IMR-90 (cell line): ENCODE data around the gene TENT5C. TPM values are rescaled to one million over a fixed set of nuclear protein-coding genes. Genes with fewer than 3 reads are reported as not detected.

ENCODE experiments used
- ATAC-seq: fragments of 200-7000 bp; cut with Tn5 transposase; 2 replicates; pipeline ENCODE4 v1.9.1; 2020; ENCODE audit warnings: low read depth, mild to moderate bottlenecking, moderate library complexity
- BruUV-seq: library from RNA; stranded (reverse); fragments of 400-500 nt; replicated peaks from 2 replicates; lab custom pipeline; 2021; lab: Mats Ljungman, UMichigan
- CTCF ChIA-PET: fragments of 300-600 bp; formaldehyde crosslinking; extraction: SDS; loops from one replicate; lab custom pipeline; 2021; ENCODE audit warnings: antibody characterized with exemption; lab: Yijun Ruan, JAX
- POLR2A ChIA-PET: fragments of 300-600 bp; sonication (Branson Sonifier 250); formaldehyde crosslinking; loops from one replicate; lab custom pipeline; 2022; ENCODE audit warnings: antibody characterized with exemption; ENCODE audit not compliant: unreplicated experiment; lab: Charles Lee
- DNase-seq: peaks from one replicate; pipeline ENCODE4 v3.0.0; 2013
- H2AFZ ChIP-seq: replicated peaks from 2 replicates; pipeline ENCODE3; 2013; ENCODE audit warnings: low read length, mild to moderate bottlenecking; ENCODE audit not compliant: poor library complexity
- H2AK5ac ChIP-seq: 2 replicates; pipeline ENCODE4 v1.6.1; 2013; ENCODE audit warnings: low read depth, low read length, inconsistent platforms
- H2AK9ac ChIP-seq: replicated peaks from 2 replicates; pipeline ENCODE3; 2013; ENCODE audit warnings: mild to moderate bottlenecking, low read depth, low read length, moderate library complexity; ENCODE audit not compliant: poor library complexity
- H2BK120ac ChIP-seq: 2 replicates; pipeline ENCODE4 v1.6.1; 2013; ENCODE audit warnings: low read depth, low read length, inconsistent platforms
- H2BK15ac ChIP-seq: 3 replicates; pipeline ENCODE4 v1.6.1; 2013; ENCODE audit warnings: low read depth, low read length, inconsistent platforms
- H2BK20ac ChIP-seq: 2 replicates; pipeline ENCODE4 v1.6.1; 2013; ENCODE audit warnings: low read depth, mild to moderate bottlenecking, inconsistent platforms, low read length, moderate library complexity
- H2BK5ac ChIP-seq: 2 replicates; pipeline ENCODE4 v1.6.1; 2013; ENCODE audit warnings: mild to moderate bottlenecking, low read depth, low read length, inconsistent platforms; ENCODE audit not compliant: poor library complexity, severe bottlenecking
- H3K14ac ChIP-seq: replicated peaks from 2 replicates; pipeline ENCODE4 v1.6.1; 2013; ENCODE audit warnings: low read depth, low read length, inconsistent platforms
- H3K18ac ChIP-seq: 2 replicates; pipeline ENCODE4 v1.6.1; 2013; ENCODE audit warnings: low read depth, low read length, control low read depth
- H3K23ac ChIP-seq: 2 replicates; pipeline ENCODE4 v1.6.1; 2013; ENCODE audit warnings: low read depth, low read length, inconsistent platforms
- H3K27ac ChIP-seq: 2 replicates; pipeline ENCODE4 v1.5.1; 2013; ENCODE audit warnings: mild to moderate bottlenecking, control low read depth, low read length; ENCODE audit not compliant: insufficient read depth
- H3K27me3 ChIP-seq: 2 replicates; pipeline ENCODE4 v1.6.1; 2013; ENCODE audit warnings: low read length; ENCODE audit not compliant: control insufficient read depth, insufficient read depth
- H3K36me3 ChIP-seq: 2 replicates; pipeline ENCODE4 v1.6.1; 2013; ENCODE audit warnings: low read length, mixed read lengths; ENCODE audit not compliant: control insufficient read depth, insufficient read depth
- H3K4ac ChIP-seq: 2 replicates; pipeline ENCODE4 v1.6.1; 2013; ENCODE audit warnings: low read depth, low read length, inconsistent platforms
- H3K4me1 ChIP-seq: 2 replicates; pipeline ENCODE4 v1.6.1; 2013; ENCODE audit warnings: low read length, mixed read lengths; ENCODE audit not compliant: control insufficient read depth, insufficient read depth
- H3K4me2 ChIP-seq: 2 replicates; pipeline ENCODE4 v1.6.1; 2013; ENCODE audit warnings: low read depth, mild to moderate bottlenecking, control low read depth, low read length, moderate library complexity
- H3K4me3 ChIP-seq: 2 replicates; pipeline ENCODE4 v1.5.1; 2013; ENCODE audit warnings: low read depth, mild to moderate bottlenecking, control low read depth, low read length, moderate library complexity; ENCODE audit not compliant: insufficient read depth
- H3K56ac ChIP-seq: 2 replicates; pipeline ENCODE4 v1.6.1; 2013; ENCODE audit warnings: low read length, inconsistent platforms; ENCODE audit not compliant: insufficient read depth; ENCODE audit errors: extremely low read depth
- H3K79me1 ChIP-seq, 2 experiments: 2 replicates each; pipeline ENCODE4 v1.6.1; 2013; ENCODE audit warnings: low read length in 2 of 2, inconsistent platforms in 1 of 2, low read depth in 1 of 2
- H3K9ac ChIP-seq: 2 replicates; pipeline ENCODE4 v1.6.1; 2013; ENCODE audit warnings: low read depth, low read length, control low read depth
- H3K9me1 ChIP-seq: 2 replicates; pipeline ENCODE4 v1.6.1; 2013; ENCODE audit warnings: low read length, inconsistent platforms; ENCODE audit not compliant: insufficient read depth
- H3K9me3 ChIP-seq: 2 replicates; pipeline ENCODE4 v1.6.1; 2013; ENCODE audit warnings: low read length; ENCODE audit not compliant: control insufficient read depth, insufficient read depth
- H4K20me1 ChIP-seq: 2 replicates; pipeline ENCODE4 v1.6.1; 2013; ENCODE audit warnings: low read length, inconsistent platforms; ENCODE audit not compliant: insufficient read depth
- H4K5ac ChIP-seq: 2 replicates; pipeline ENCODE4 v1.6.1; 2013; ENCODE audit warnings: mild to moderate bottlenecking, low read depth, low read length, control low read depth
- H4K8ac ChIP-seq, 2 experiments: 2 replicates each; pipeline ENCODE4 v1.6.1; 2013; ENCODE audit warnings: low read depth in 2 of 2, low read length in 2 of 2, control low read depth in 1 of 2, inconsistent platforms in 1 of 2
- H4K91ac ChIP-seq: 2 replicates; pipeline ENCODE4 v1.6.1; 2013; ENCODE audit warnings: low read depth, low read length, inconsistent platforms; ENCODE audit not compliant: insufficient read depth
- CHD1 ChIP-seq: IDR thresholded peaks from 2 replicates; pipeline ENCODE4 v1.6.1; 2012; ENCODE audit warnings: low read depth, low read length, improper control_type of control experiment
- MXI1 ChIP-seq: IDR thresholded peaks from 2 replicates; pipeline ENCODE4 v1.6.1; 2012; ENCODE audit warnings: low read depth, mild to moderate bottlenecking, low read length, moderate library complexity, borderline replicate concordance
- NFE2L2 ChIP-seq: fragments of 150-350 bp; IDR thresholded peaks from 2 replicates; pipeline ENCODE4 v1.6.1; 2016; ENCODE audit warnings: low read depth, mild to moderate bottlenecking, low read length
- POLR2A ChIP-seq: IDR thresholded peaks from 2 replicates; pipeline ENCODE4 v1.6.1; 2012; ENCODE audit warnings: mild to moderate bottlenecking, low read depth, low read length
- RAD21 ChIP-seq: IDR thresholded peaks from 2 replicates; pipeline ENCODE4 v1.6.1; 2012; ENCODE audit warnings: low read length, improper control_type of control experiment
- RCOR1 ChIP-seq: IDR thresholded peaks from 2 replicates; pipeline ENCODE4 v1.6.1; 2012; ENCODE audit warnings: mild to moderate bottlenecking, low read length, improper control_type of control experiment; ENCODE audit not compliant: insufficient replicate concordance
- RFX5 ChIP-seq: IDR thresholded peaks from 2 replicates; pipeline ENCODE4 v1.8.0; 2012; ENCODE audit warnings: low read depth, mild to moderate bottlenecking, low read length, moderate library complexity
- SMC3 ChIP-seq: fragments of 150-350 bp; IDR thresholded peaks from 2 replicates; pipeline ENCODE4 v1.6.1; 2016; ENCODE audit warnings: low read depth, mild to moderate bottlenecking, antibody characterized with exemption, low read length, moderate library complexity
- USF2 ChIP-seq: fragments of 150-350 bp; IDR thresholded peaks from 2 replicates; pipeline ENCODE4 v1.6.1; 2017; ENCODE audit warnings: mild to moderate bottlenecking, antibody characterized with exemption, low read length, low read depth
- WGBS, 2 experiments: methylation state at CpG; one replicate each; pipeline versions ENCODE4 v1.1.5 to v1.1.7; 2013; ENCODE audit warnings: missing lambda C conversion rate in 2 of 2; ENCODE audit not compliant: insufficient read length in 1 of 2; ENCODE audit errors: extremely low coverage in 2 of 2; 5-methylcytosine and 5-hydroxymethylcytosine counted together
- dilution Hi-C: fragments of 300-500 bp; cut with HindIII; formaldehyde crosslinking; loops from one replicate; pipeline ENCODE4 v1.14.3; 2018; ENCODE audit warnings: low sequenced_read_pairs; ENCODE audit not compliant: unreplicated experiment
- in situ Hi-C: fragments of 300-500 bp; cut with MboI; formaldehyde crosslinking; loops from 3 replicates; pipeline ENCODE4 v1.14.3; 2019; ENCODE audit warnings: low sequenced_read_pairs, inconsistent platforms, mixed read lengths
- intact Hi-C: fragments of 100-400 bp; cut with micrococcal nuclease; formaldehyde crosslinking; loops from 2 replicates; pipeline ENCODE4 v1.10.0; 2022
- polyA plus RNA-seq, 3 experiments: library from polyadenylated mRNA; depleted of rRNA; stranded (reverse); fragments of >200 nt; gene quantifications; 2 replicates each; pipeline ENCODE4 v1.2.3, GENCODE V29; 2012; ENCODE audit warnings: low replicate concordance in 1 of 3
- total RNA-seq: library from RNA; depleted of rRNA; stranded (reverse); fragments of >200 nt; gene quantifications from 2 replicates; pipeline ENCODE4 v1.2.3, GENCODE V29; 2012
- TF ChIP-seq, protein P1 (sequence below): conservative IDR thresholded peaks from 2 replicates; pipeline ENCODE4 v1.5.1; 2012; ENCODE audit warnings: mild to moderate bottlenecking, low read depth, low read length, improper control_type of control experiment

The TENT5C gene
- total and polyA plus RNA-seq, 2 of the 4 experiments (the other 2 are of a cell fraction) = 1.5 to 4.1 TPM

DNA sequence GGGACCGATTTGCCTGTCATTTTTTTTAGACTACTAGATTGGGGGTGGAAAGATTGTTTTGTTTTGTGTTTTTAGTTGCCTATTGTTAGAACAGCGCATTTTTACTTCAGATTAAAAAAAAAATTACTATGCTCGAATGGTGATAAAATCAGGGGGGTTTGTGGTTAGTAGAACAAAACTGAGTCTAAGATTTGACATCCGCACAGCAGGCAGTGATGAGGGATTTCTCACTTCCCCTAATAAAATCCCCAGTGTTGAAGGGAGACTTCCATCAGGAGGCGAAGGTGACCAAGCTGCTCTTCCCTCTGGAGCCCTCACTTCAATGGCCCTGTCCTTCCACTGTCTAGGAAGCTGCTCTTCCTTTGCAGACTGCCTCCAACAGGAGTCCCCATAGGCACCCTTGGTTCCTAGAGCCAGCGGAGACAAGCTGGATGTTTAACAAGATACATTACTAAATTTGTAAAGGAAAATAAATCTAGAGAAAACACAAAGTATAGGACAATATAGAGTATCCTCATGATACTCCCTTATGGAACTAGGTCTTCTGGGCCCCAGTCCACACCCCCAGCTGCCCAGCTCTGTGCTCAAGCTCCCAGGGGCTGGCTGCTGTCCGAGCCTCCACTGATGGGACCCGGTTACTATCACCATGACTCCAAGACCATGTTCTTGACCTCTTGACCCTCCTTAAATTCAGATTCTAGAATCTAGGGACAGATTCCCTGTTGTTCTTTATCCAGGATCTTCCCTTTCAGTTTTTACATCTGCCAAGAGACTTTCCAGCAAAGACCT is 31.0 kb downstream of the TENT5C start:
- Histone ChIP-seq H3K14ac (no peak overlapping the region), H3K4me1 (peaks cover 2% of the 10 kb centered on the region; the same call in 1 of the 2 replicates), H3K79me1 (no peaks in the 10 kb centered on the region), H3K4ac (no peak overlapping the region), H3K18ac (no peak overlapping the region), H2AK9ac (no peak overlapping the region), H3K36me3 (no peaks in the 10 kb centered on the region), H4K5ac (no peak overlapping the region), H3K9me3 (no peaks in the 10 kb centered on the region), H3K27ac (no peak overlapping the region), H3K23ac (no peak overlapping the region), H3K4me2 (no peak overlapping the region), H2BK5ac (no peak overlapping the region), H4K8ac (no peak overlapping the region), H2BK15ac (no peak overlapping the region), H3K27me3 (no peaks in the 10 kb centered on the region; the same call in 1 of the 2 replicates), H3K56ac (no peak overlapping the region), H4K91ac (no peak overlapping the region), H2BK120ac (no peak overlapping the region), H2AK5ac (no peak overlapping the region), H4K20me1 (no peaks in the 10 kb centered on the region), H2AFZ (no peak overlapping the region), H3K9ac (no peak overlapping the region), H2BK20ac (no peak overlapping the region), H3K9me1 (0 out of 2 replicates have a peak, but pooled peaks cover 2% of the 10 kb centered on the region), H3K4me3 (no peak overlapping the region)
- no peak for TF ChIP-seq NFE2L2
- TF ChIP-seq RAD21 = no peak
- TF ChIP-seq CHD1 = no peak
- TF ChIP-seq POLR2A = no peak
- no peak for TF ChIP-seq MXI1
- no peak for TF ChIP-seq SMC3
- TF ChIP-seq, protein P1, sequence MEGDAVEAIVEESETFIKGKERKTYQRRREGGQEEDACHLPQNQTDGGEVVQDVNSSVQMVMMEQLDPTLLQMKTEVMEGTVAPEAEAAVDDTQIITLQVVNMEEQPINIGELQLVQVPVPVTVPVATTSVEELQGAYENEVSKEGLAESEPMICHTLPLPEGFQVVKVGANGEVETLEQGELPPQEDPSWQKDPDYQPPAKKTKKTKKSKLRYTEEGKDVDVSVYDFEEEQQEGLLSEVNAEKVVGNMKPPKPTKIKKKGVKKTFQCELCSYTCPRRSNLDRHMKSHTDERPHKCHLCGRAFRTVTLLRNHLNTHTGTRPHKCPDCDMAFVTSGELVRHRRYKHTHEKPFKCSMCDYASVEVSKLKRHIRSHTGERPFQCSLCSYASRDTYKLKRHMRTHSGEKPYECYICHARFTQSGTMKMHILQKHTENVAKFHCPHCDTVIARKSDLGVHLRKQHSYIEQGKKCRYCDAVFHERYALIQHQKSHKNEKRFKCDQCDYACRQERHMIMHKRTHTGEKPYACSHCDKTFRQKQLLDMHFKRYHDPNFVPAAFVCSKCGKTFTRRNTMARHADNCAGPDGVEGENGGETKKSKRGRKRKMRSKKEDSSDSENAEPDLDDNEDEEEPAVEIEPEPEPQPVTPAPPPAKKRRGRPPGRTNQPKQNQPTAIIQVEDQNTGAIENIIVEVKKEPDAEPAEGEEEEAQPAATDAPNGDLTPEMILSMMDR = no peak
- TF ChIP-seq RFX5 = no peak
- TF ChIP-seq RCOR1 = no peak
- no peak for TF ChIP-seq USF2
- ATAC-seq = no peak
- BruUV-seq = no TSS peak
- ChIA-PET CTCF (no interaction called here), POLR2A (no interaction called here)
- no peak for DNase-seq
- in situ Hi-C loops = no loop called here
- WGBS, 2 experiments = 95% methylated on average over 2 of the region's 8 CpGs; no CpG with 5 or more reads in 1 of the 2 experiments
- dilution Hi-C loops = no loop called here
- intact Hi-C loops = no loop called here
